GM06990 (cell line): ENCODE data around the gene KRT86.
A peak's percentile ranks its signal among the peaks of the same experiment; 100 is the strongest.

Source experiments
- DNase-seq: peaks from one replicate; pipeline ENCODE4 v3.0.0-alpha.2; 2011; ENCODE audit not compliant: insufficient read length; ENCODE audit errors: extremely low read depth
- H3K27me3 ChIP-seq: replicated peaks from 2 replicates; pipeline ENCODE4 v1.6.0; 2011; ENCODE audit warnings: low read length; ENCODE audit not compliant: control insufficient read depth, insufficient read depth
- H3K36me3 ChIP-seq: 2 replicates; pipeline ENCODE4 v1.5.1; 2011; ENCODE audit warnings: low read length; ENCODE audit not compliant: control insufficient read depth, insufficient read depth
- H3K4me3 ChIP-seq: replicated peaks from 2 replicates; pipeline ENCODE4 v1.5.1; 2011; ENCODE audit warnings: low read depth, mild to moderate bottlenecking, control low read depth, low read length
- CTCF ChIP-seq: IDR thresholded peaks from 2 replicates; pipeline ENCODE4 v1.5.1; 2011; ENCODE audit warnings: low read length, control low read depth, mild to moderate bottlenecking, inconsistent platforms; ENCODE audit not compliant: insufficient read depth, poor library complexity, severe bottlenecking

The KRT86 gene

GRCh38 chr12:52327052-52327829 is 52.8 kb downstream of the KRT86 start:
- no peaks in the 10 kb centered on the region for H3K36me3 ChIP-seq
- peak; percentile 94 for TF ChIP-seq CTCF
- DNase-seq = peak; percentile 58
- no peaks in the 10 kb centered on the region for H3K27me3 ChIP-seq
- no peak overlapping the region for H3K4me3 ChIP-seq

- Histone ChIP-seq H3K4me3 (no peak overlapping the region), H3K36me3 (no peaks in the 10 kb centered on the region), H3K27me3 (no peaks in the 10 kb centered on the region)
- DNase-seq = no peak
- no peak for TF ChIP-seq CTCF
Measured at GRCh38 chr12:52327830-52328500, 53.5 kb downstream of the KRT86 start.

- Histone ChIP-seq H3K27me3 (no peaks in the 10 kb centered on the region), H3K36me3 (no peaks in the 10 kb centered on the region), H3K4me3 (no peak overlapping the region)
- no peak for TF ChIP-seq CTCF
- DNase-seq = no peak
Measured at GRCh38 chr12:52331039-52331438, 56.6 kb downstream of the KRT86 start.

- no peak for TF ChIP-seq CTCF
- no peaks in the 10 kb centered on the region for H3K27me3 ChIP-seq
- DNase-seq = no peak
- no peaks in the 10 kb centered on the region for H3K36me3 ChIP-seq
- no peak overlapping the region for H3K4me3 ChIP-seq
Measured at GRCh38 chr12:52331833-52332232, 57.4 kb downstream of the KRT86 start.

- no peak for DNase-seq
- H3K27me3 ChIP-seq = no peaks in the 10 kb centered on the region
- H3K36me3 ChIP-seq = no peaks in the 10 kb centered on the region
- no peak for TF ChIP-seq CTCF
- H3K4me3 ChIP-seq = no peak overlapping the region
Measured at GRCh38 chr12:52332381-52332780, 57.9 kb downstream of the KRT86 start.
